OCI-LY3 (cell line): ENCODE measurements around the gene TMEM218.

Experiments
- EZH2phosphoT487 ChIP-seq: fragments of 200-600 bp; shearing (Covaris generic); IDR thresholded peaks from 2 replicates; pipeline ENCODE4 v1.6.1; 2018; ENCODE audit warnings: antibody characterized with exemption, mixed run types, low read depth
- TF ChIP-seq, protein P1 (sequence below): fragments of 200-600, 300-600 bp; sonication (generic); IDR thresholded peaks from 2 replicates; pipeline ENCODE4 v1.5.1; 2014; ENCODE audit warnings: antibody characterized with exemption, low read length, low read depth

- TF ChIP-seq, protein P1, sequence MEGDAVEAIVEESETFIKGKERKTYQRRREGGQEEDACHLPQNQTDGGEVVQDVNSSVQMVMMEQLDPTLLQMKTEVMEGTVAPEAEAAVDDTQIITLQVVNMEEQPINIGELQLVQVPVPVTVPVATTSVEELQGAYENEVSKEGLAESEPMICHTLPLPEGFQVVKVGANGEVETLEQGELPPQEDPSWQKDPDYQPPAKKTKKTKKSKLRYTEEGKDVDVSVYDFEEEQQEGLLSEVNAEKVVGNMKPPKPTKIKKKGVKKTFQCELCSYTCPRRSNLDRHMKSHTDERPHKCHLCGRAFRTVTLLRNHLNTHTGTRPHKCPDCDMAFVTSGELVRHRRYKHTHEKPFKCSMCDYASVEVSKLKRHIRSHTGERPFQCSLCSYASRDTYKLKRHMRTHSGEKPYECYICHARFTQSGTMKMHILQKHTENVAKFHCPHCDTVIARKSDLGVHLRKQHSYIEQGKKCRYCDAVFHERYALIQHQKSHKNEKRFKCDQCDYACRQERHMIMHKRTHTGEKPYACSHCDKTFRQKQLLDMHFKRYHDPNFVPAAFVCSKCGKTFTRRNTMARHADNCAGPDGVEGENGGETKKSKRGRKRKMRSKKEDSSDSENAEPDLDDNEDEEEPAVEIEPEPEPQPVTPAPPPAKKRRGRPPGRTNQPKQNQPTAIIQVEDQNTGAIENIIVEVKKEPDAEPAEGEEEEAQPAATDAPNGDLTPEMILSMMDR = no peak
- TF ChIP-seq EZH2phosphoT487 = no peak
Observed at GRCh38 chr11:125157118-125157733, 45.8 kb upstream of the TMEM218 start.
